ENCODE measurements around the gene CLEC2A.
"Not testable (repeated sequence)": the region's sequence is repeated elsewhere in the genome, so short reads cannot be mapped to it uniquely, and the experiment has no call there.

Gene CLEC2A

GRCh38 chr12:9888665-9889273 is 43.4 kb downstream of the CLEC2A start:
- no peak overlapping the region for H3K27ac Mint-ChIP-seq
- H3K9me3 Mint-ChIP-seq, result no peaks in the 10 kb centered on the region
- H3K4me1 Mint-ChIP-seq, result no peaks in the 10 kb centered on the region
- TF ChIP-seq CTCF (IDR thresholded peaks at IDR 0.05; ENCODE audit: unreplicated experiment in 3 of 3), result no peak
- H3K36me3 Mint-ChIP-seq (ENCODE audit: low read depth), result no peaks in the 10 kb centered on the region
- H3K27me3 Mint-ChIP-seq (ENCODE audit: low read depth), result no peaks in the 10 kb centered on the region
- no peak overlapping the region for H3K4me3 Mint-ChIP-seq

- Mint-ChIP-seq H3K4me1 (no peaks in the 10 kb centered on the region), H3K27ac (no peak overlapping the region), H3K27me3 (ENCODE audit: low read depth) (peaks cover 3% of the 10 kb centered on the region), H3K4me3 (no peak overlapping the region), H3K36me3 (ENCODE audit: low read depth) (no peaks in the 10 kb centered on the region), H3K9me3 (no peaks in the 10 kb centered on the region)
- no peak for TF ChIP-seq CTCF (IDR thresholded peaks at IDR 0.05; ENCODE audit: unreplicated experiment in 3 of 3)
Observed at GRCh38 chr12:9883175-9883574, 49.0 kb downstream of the CLEC2A start.

- no peak for TF ChIP-seq CTCF (IDR thresholded peaks at IDR 0.05; ENCODE audit: unreplicated experiment in 3 of 3)
- H3K27me3 Mint-ChIP-seq (ENCODE audit: low read depth), result peaks cover 3% of the 10 kb centered on the region
- no peaks in the 10 kb centered on the region for H3K36me3 Mint-ChIP-seq (ENCODE audit: low read depth)
- H3K27ac Mint-ChIP-seq, result no peak overlapping the region
- H3K9me3 Mint-ChIP-seq, result no peaks in the 10 kb centered on the region
- H3K4me1 Mint-ChIP-seq, result no peaks in the 10 kb centered on the region
- no peak overlapping the region for H3K4me3 Mint-ChIP-seq
Observed at GRCh38 chr12:9881988-9882387, 50.2 kb downstream of the CLEC2A start.

- TF ChIP-seq CTCF (IDR thresholded peaks at IDR 0.05; ENCODE audit: unreplicated experiment in 3 of 3), result no peak
- H3K27me3 Mint-ChIP-seq (ENCODE audit: low read depth), result peaks cover 3% of the 10 kb centered on the region
- H3K4me1 Mint-ChIP-seq, result no peaks in the 10 kb centered on the region
- H3K4me3 Mint-ChIP-seq, result no peak within 1 kb of the TSS
- no peaks in the 10 kb centered on the region for H3K9me3 Mint-ChIP-seq
- no peaks in the 10 kb centered on the region for H3K36me3 Mint-ChIP-seq (ENCODE audit: low read depth)
- H3K27ac Mint-ChIP-seq, result no peak within 1 kb of the TSS
Observed at GRCh38 chr12:9881246-9881645, 50.9 kb downstream of the CLEC2A start, which contains the start of gene KLRF2. KLRF2 (plus strand) TSS chr12:9881489; CDS start chr12:9881596, 107 bp downstream.

GRCh38 chr12:9880532-9881078 is 51.6 kb downstream of the CLEC2A start:
- no peaks in the 10 kb centered on the region for H3K4me1 Mint-ChIP-seq
- no peaks in the 10 kb centered on the region for H3K9me3 Mint-ChIP-seq
- no peaks in the 10 kb centered on the region for H3K36me3 Mint-ChIP-seq (ENCODE audit: low read depth)
- TF ChIP-seq CTCF (IDR thresholded peaks at IDR 0.05; ENCODE audit: unreplicated experiment in 3 of 3), result no peak
- H3K27ac Mint-ChIP-seq, result no peak overlapping the region
- no peak overlapping the region for H3K4me3 Mint-ChIP-seq
- peaks cover 3% of the 10 kb centered on the region for H3K27me3 Mint-ChIP-seq (ENCODE audit: low read depth)

GRCh38 chr12:9876120-9876519 is 56.0 kb downstream of the CLEC2A start:
- not testable (repeated sequence) for H3K27ac Mint-ChIP-seq, H3K4me3 Mint-ChIP-seq

More at GRCh38 chr12:9876120-9876519, 56.0 kb downstream of the CLEC2A start:
- H3K27me3 Mint-ChIP-seq (ENCODE audit: low read depth); H3K36me3 Mint-ChIP-seq (ENCODE audit: low read depth); H3K9me3 Mint-ChIP-seq: not testable (repeated sequence)
- peaks cover 11% of the 10 kb centered on the region for H3K4me1 Mint-ChIP-seq
